ENCODE data around the gene CCT3. TPM values are rescaled to one million over a fixed set of nuclear protein-coding genes. Genes with fewer than 3 reads are reported as not detected.

Gene CCT3
- polyA plus RNA-seq, 1 of the 3 experiments (the other 2 are of a cell fraction), result 295 TPM

DNA sequence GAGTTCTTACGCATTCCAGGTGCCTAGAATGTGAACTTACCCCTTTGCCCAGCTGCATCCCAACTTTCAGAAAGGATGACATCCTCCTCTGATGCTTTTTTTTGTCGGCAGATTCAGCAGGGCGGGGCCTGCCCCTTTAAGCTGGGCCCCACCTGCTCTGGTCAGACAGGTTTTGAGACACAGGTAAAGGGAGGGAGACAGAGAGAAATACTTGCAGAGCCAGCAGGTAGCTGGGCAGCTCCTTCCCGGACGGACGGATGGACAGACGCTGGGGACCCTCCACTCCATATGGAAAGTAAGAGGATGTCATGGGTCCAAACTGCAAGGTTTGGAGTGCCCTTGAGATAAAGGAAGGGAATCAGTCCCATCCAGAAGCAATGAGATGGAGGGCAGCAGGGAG lies 54.0 kb downstream of the CCT3 start, which contains the start of gene TMEM79:
TSS of gene TMEM79 (plus strand) at position 214 of the 400 bp plus-strand sequence. CDS start 902 bp downstream, outside the sequence.
- Histone ChIP-seq H3F3A (replicated peaks; ENCODE audit: insufficient read depth) (peaks cover 14% of the 10 kb centered on the region), H3K4me1 (ENCODE audit: control insufficient read depth in 1 of 2, insufficient read depth in 2 of 2, low read depth in 1 of 2, low read length in 1 of 2) (peaks cover 10 to 17% of the 10 kb centered on the region in 2 experiments; a peak in 2 of 4 replicates), H3K9me3 (no peaks in the 10 kb centered on the region), H3K4me3 (ENCODE audit: low read depth in 2 of 2, low read length in 1 of 2) (peak within 1 kb of the TSS; percentile 67 to 87), H3K27me3 (ENCODE audit: insufficient read depth) (no peaks in the 10 kb centered on the region), H2AFZ (ENCODE audit: low read depth) (peak within 1 kb of the TSS; percentile 95), H3K36me3 (replicated peaks in 1 of 2; ENCODE audit: control insufficient read depth in 1 of 2, insufficient read depth in 2 of 2, low read length in 1 of 2) (peaks cover 11 to 16% of the 10 kb centered on the region in 2 experiments), H3K4me2 (peak within 1 kb of the TSS; percentile 88), H3K27ac (ENCODE audit: low read depth in 2 of 2, low read length in 1 of 2) (peak within 1 kb of the TSS; percentile 69 to 86; a peak in 3 of 4 replicates), H3K79me2 (ENCODE audit: insufficient read depth) (peaks cover 46% of the 10 kb centered on the region), H3K9me2 (no peaks in the 10 kb centered on the region), H3K9ac (peak within 1 kb of the TSS; percentile 84), H4K20me1 (ENCODE audit: insufficient read depth) (peaks cover 28% of the 10 kb centered on the region)
- ChIA-PET POLR2A (no interaction called here), CTCF (interaction anchor here (1.1 to 2.4 kb wide), 6 partner anchors 15 to 218 kb away, joined by 3 to 8 read pairs (median 4); partner anchors contain the start of gene VHLL)
- no peak for DNase-seq
- 92% methylated on average over 7 of the region's 7 CpGs for WGBS (ENCODE audit: low lambda C conversion rate)
- TF ChIP-seq USF2 (IDR thresholded peaks at IDR 0.05; ENCODE audit: borderline replicate concordance, low read depth, low read length) (no peak), NFIC (IDR thresholded peaks at IDR 0.05; ENCODE audit: borderline replicate concordance) (no peak), FOSL2 (IDR thresholded peaks at IDR 0.05; ENCODE audit: borderline replicate concordance, low read depth) (no peak), ELF1 (IDR thresholded peaks at IDR 0.05) (no peak), EZH2phosphoT487 (IDR thresholded peaks at IDR 0.05; ENCODE audit: borderline replicate concordance, low read depth) (no peak), USF1 (IDR thresholded peaks at IDR 0.05; ENCODE audit: borderline replicate concordance, low read depth) (no peak), MXI1 (IDR thresholded peaks at IDR 0.05; ENCODE audit: low read depth, low read length) (no peak), RXRA (IDR thresholded peaks at IDR 0.05; ENCODE audit: borderline replicate concordance, low read depth) (no peak), RAD21 (IDR thresholded peaks at IDR 0.05; ENCODE audit: low read length) (no peak), MEF2A (IDR thresholded peaks at IDR 0.05; ENCODE audit: borderline replicate concordance, low read depth) (no peak), EP300 (IDR thresholded peaks at IDR 0.05; ENCODE audit: borderline replicate concordance in 1 of 2, low read depth in 1 of 2, low read length in 1 of 2) (no peak), TAF1 (IDR thresholded peaks at IDR 0.05; ENCODE audit: borderline replicate concordance, low read depth, low read length) (no peak), SMC3 (IDR thresholded peaks at IDR 0.05; ENCODE audit: low read depth, low read length) (no peak), POLR2AphosphoS5 (IDR thresholded peaks at IDR 0.05; ENCODE audit: low read depth, low read length) (no peak), YY1 (IDR thresholded peaks at IDR 0.05; ENCODE audit: low read depth) (no peak), RFX5 (IDR thresholded peaks at IDR 0.05; ENCODE audit: low read length) (no peak), FOXM1 (IDR thresholded peaks at IDR 0.05; ENCODE audit: low read depth) (no peak)
- TF ChIP-seq, protein P1, sequence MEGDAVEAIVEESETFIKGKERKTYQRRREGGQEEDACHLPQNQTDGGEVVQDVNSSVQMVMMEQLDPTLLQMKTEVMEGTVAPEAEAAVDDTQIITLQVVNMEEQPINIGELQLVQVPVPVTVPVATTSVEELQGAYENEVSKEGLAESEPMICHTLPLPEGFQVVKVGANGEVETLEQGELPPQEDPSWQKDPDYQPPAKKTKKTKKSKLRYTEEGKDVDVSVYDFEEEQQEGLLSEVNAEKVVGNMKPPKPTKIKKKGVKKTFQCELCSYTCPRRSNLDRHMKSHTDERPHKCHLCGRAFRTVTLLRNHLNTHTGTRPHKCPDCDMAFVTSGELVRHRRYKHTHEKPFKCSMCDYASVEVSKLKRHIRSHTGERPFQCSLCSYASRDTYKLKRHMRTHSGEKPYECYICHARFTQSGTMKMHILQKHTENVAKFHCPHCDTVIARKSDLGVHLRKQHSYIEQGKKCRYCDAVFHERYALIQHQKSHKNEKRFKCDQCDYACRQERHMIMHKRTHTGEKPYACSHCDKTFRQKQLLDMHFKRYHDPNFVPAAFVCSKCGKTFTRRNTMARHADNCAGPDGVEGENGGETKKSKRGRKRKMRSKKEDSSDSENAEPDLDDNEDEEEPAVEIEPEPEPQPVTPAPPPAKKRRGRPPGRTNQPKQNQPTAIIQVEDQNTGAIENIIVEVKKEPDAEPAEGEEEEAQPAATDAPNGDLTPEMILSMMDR (IDR thresholded peaks at IDR 0.05), result no peak
- TF ChIP-seq, protein P2, sequence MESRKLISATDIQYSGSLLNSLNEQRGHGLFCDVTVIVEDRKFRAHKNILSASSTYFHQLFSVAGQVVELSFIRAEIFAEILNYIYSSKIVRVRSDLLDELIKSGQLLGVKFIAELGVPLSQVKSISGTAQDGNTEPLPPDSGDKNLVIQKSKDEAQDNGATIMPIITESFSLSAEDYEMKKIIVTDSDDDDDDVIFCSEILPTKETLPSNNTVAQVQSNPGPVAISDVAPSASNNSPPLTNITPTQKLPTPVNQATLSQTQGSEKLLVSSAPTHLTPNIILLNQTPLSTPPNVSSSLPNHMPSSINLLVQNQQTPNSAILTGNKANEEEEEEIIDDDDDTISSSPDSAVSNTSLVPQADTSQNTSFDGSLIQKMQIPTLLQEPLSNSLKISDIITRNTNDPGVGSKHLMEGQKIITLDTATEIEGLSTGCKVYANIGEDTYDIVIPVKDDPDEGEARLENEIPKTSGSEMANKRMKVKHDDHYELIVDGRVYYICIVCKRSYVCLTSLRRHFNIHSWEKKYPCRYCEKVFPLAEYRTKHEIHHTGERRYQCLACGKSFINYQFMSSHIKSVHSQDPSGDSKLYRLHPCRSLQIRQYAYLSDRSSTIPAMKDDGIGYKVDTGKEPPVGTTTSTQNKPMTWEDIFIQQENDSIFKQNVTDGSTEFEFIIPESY (IDR thresholded peaks at IDR 0.05; ENCODE audit: borderline replicate concordance, low read depth), result no peak
- TF ChIP-seq, protein P3, sequence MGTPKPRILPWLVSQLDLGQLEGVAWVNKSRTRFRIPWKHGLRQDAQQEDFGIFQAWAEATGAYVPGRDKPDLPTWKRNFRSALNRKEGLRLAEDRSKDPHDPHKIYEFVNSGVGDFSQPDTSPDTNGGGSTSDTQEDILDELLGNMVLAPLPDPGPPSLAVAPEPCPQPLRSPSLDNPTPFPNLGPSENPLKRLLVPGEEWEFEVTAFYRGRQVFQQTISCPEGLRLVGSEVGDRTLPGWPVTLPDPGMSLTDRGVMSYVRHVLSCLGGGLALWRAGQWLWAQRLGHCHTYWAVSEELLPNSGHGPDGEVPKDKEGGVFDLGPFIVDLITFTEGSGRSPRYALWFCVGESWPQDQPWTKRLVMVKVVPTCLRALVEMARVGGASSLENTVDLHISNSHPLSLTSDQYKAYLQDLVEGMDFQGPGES (IDR thresholded peaks at IDR 0.05; ENCODE audit: low read depth, low read length), result no peak
